GM12873 (cell line): ENCODE measurements around the gene IFIT1B.

Experiments
- TF ChIP-seq, protein P1 (sequence below): IDR thresholded peaks from 2 replicates; pipeline ENCODE4 v1.5.1; 2012; ENCODE audit warnings: low read depth, mild to moderate bottlenecking, moderate library complexity, low read length, control low read depth; ENCODE audit not compliant: insufficient read depth; ENCODE audit errors: missing control alignments

IFIT1B gene

DNA sequence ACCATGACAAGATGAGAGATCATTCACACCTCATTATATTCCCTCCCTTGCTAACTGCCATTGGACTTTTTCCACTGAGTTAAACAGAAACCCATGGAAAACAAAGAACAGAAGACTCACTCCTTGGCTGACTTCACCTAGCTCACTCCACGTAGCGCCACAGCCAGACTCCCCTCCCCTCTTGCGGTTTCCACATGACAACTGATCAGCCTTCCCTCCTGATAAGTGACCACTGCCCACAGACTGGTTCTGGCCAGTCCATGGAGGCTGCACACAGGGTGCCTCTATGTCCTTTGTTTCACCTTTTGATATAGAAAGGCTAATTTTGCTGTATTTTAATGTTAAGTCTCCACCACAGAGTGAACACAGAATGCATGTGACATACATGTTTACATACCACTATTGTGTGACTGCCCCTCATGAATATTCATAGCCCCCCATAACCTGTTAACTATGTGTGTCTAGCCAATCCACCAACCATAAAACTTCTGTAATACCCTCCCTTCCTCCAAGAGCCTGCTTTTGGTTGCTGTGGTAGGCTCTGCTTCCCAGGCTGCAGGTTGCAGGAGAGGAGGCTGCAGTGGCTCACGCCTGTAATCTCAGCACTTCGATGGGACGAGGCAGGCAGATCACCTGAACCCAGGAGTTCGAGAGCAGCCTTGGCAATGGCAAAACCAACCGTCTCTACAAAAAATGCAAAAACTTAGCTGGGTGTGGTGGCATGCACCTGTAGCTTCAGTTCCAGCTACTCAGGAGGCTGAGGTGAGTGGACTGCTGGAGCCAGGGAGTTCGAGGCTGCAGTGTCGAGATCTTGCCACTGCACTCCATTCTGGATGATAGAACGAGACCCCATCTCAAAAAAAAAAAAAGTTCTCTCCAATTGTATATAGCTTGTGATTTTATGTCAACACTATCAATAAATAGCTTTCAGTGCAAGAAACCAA lies 26.5 kb downstream of the IFIT1B start:
- TF ChIP-seq, protein P1, sequence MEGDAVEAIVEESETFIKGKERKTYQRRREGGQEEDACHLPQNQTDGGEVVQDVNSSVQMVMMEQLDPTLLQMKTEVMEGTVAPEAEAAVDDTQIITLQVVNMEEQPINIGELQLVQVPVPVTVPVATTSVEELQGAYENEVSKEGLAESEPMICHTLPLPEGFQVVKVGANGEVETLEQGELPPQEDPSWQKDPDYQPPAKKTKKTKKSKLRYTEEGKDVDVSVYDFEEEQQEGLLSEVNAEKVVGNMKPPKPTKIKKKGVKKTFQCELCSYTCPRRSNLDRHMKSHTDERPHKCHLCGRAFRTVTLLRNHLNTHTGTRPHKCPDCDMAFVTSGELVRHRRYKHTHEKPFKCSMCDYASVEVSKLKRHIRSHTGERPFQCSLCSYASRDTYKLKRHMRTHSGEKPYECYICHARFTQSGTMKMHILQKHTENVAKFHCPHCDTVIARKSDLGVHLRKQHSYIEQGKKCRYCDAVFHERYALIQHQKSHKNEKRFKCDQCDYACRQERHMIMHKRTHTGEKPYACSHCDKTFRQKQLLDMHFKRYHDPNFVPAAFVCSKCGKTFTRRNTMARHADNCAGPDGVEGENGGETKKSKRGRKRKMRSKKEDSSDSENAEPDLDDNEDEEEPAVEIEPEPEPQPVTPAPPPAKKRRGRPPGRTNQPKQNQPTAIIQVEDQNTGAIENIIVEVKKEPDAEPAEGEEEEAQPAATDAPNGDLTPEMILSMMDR: no peak

GRCh38 chr10:89413398-89413912 lies 35.6 kb downstream of the IFIT1B start:
- TF ChIP-seq, protein P1: no peak

- TF ChIP-seq, protein P1: no peak
Observed at GRCh38 chr10:89414146-89414878, 36.5 kb downstream of the IFIT1B start, which contains the start of gene IFIT5. IFIT5 (plus strand) TSS chr10:89414568; CDS start chr10:89414799, 231 bp downstream.

- TF ChIP-seq, protein P1: no peak
Observed at GRCh38 chr10:89414879-89415821, 37.3 kb downstream of the IFIT1B start.

GRCh38 chr10:89416465-89416864 lies 38.6 kb downstream of the IFIT1B start:
- TF ChIP-seq, protein P1: no peak

DNA sequence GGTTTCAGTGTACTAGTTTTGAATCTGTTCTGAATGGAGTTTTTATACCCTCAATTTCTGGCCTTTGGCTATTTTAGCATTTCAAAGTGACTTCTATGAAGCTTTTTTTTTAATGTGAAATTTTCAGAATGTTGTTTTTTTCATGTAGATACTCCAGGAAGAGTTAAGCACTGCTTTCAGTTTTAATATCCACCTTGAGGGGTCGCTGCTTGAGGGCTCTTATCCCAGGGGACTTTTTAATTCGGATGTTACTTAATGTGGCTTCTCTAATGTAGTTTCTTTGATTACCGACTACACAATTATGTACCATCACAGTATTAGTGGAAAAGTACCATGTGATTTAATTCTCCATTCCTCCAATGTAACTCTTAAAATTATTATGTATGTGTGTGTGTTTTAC lies 41.7 kb downstream of the IFIT1B start:
- TF ChIP-seq, protein P1: peak; percentile 54
